SU-DHL-6 (cell line): ENCODE measurements around the gene VWA1.
"Not testable (repeated sequence)": the region's sequence is repeated elsewhere in the genome, so short reads cannot be mapped to it uniquely, and the experiment has no call there.

ENCODE experiments used
- CTCF ChIP-seq: fragments of 200-600 bp; sonication (generic); IDR thresholded peaks from one replicate; pipeline ENCODE4 v1.5.1; 2017; ENCODE audit warnings: antibody characterized with exemption, mild to moderate bottlenecking, low read length, moderate library complexity; ENCODE audit not compliant: insufficient read depth, poor library complexity, severe bottlenecking
- EZH2phosphoT487 ChIP-seq: fragments of 200-600 bp; sonication (generic), shearing (Covaris generic); conservative IDR thresholded peaks from 2 replicates; pipeline ENCODE4 v1.6.1; 2018; ENCODE audit warnings: mild to moderate bottlenecking, antibody characterized with exemption, low read length, moderate library complexity, mixed read lengths

- TF ChIP-seq CTCF, EZH2phosphoT487: not testable (repeated sequence)
These were observed 49.7 kb downstream of the VWA1 start for GRCh38 chr1:1484976-1485750.
